Common myeloid progenitor, CD34-positive (primary cell): ENCODE results near the gene GCDH.
A peak's percentile ranks its signal among the peaks of the same experiment; 100 is the strongest.

Source experiments
- CTCF ChIA-PET: fragments of 350-600 bp; sonication (Branson Sonifier 250); formaldehyde crosslinking; loops from one replicate; lab custom pipeline; 2021; ENCODE audit warnings: antibody characterized with exemption; lab: Charles Lee
- POLR2A ChIA-PET: fragments of 350-600 bp; sonication (Branson Sonifier 250); formaldehyde crosslinking; loops from one replicate; lab custom pipeline; 2021; ENCODE audit warnings: antibody characterized with exemption; lab: Charles Lee
- DNase-seq, 3 donors: peaks; one replicate each; pipeline versions ENCODE4 v3.0.0 to v3.0.0-alpha.2; 2013
- H3K27ac ChIP-seq, 2 experiments: 1 replicate in 1 of 2; 2 replicates in 1 of 2; pipeline ENCODE4 v1.7.0; 2013; ENCODE audit warnings: inconsistent platforms in 2 of 2, low read length in 2 of 2, mild to moderate bottlenecking in 2 of 2, low read depth in 1 of 2, moderate library complexity in 1 of 2; ENCODE audit not compliant: severe bottlenecking in 2 of 2, insufficient read depth in 1 of 2, poor library complexity in 1 of 2
- H3K27me3 ChIP-seq, 5 experiments: replicated peaks in 2 of 5; 1 replicate in 3 of 5; 2 replicates in 2 of 5; pipeline versions ENCODE4 v1.6.1 to v1.7.0; 2013; ENCODE audit warnings: low read length in 4 of 5, mild to moderate bottlenecking in 2 of 5, moderate library complexity in 2 of 5, inconsistent platforms in 1 of 5; ENCODE audit not compliant: insufficient read depth in 5 of 5, control insufficient read depth in 4 of 5
- H3K36me3 ChIP-seq, 4 experiments: 1 replicate in 2 of 4; 2 replicates in 2 of 4; pipeline versions ENCODE4 v1.6.1 to v1.7.0; 2013; ENCODE audit warnings: low read length in 3 of 4, control low read depth in 1 of 4, mild to moderate bottlenecking in 1 of 4; ENCODE audit not compliant: control insufficient read depth in 4 of 4, insufficient read depth in 4 of 4
- H3K4me1 ChIP-seq, 4 experiments: 1 replicate in 3 of 4; 2 replicates in 1 of 4; pipeline versions ENCODE4 v1.6.1 to v1.7.1; 2013; ENCODE audit warnings: low read length in 3 of 4, mild to moderate bottlenecking in 3 of 4, control low read depth in 1 of 4, inconsistent platforms in 1 of 4, moderate library complexity in 1 of 4; ENCODE audit not compliant: control insufficient read depth in 4 of 4, insufficient read depth in 4 of 4; ENCODE audit errors: control extremely low read depth in 1 of 4
- H3K4me3 ChIP-seq, 7 experiments: 1 replicate in 4 of 7; 2 replicates in 3 of 7; pipeline versions ENCODE4 v1.5.1 to v1.7.0; 2013; ENCODE audit warnings: mild to moderate bottlenecking in 7 of 7, low read length in 6 of 7, moderate library complexity in 6 of 7, inconsistent platforms in 2 of 7, low read depth in 2 of 7, control low read depth in 1 of 7; ENCODE audit not compliant: insufficient read depth in 4 of 7, control insufficient read depth in 1 of 7; ENCODE audit errors: extremely low read depth in 1 of 7
- H3K9me3 ChIP-seq, 5 experiments: 1 replicate in 4 of 5; 2 replicates in 1 of 5; pipeline versions ENCODE4 v1.6.1 to v1.7.1; 2013; ENCODE audit warnings: low read length in 4 of 5, mild to moderate bottlenecking in 2 of 5, inconsistent platforms in 1 of 5, low read depth in 1 of 5, moderate library complexity in 1 of 5; ENCODE audit not compliant: control insufficient read depth in 4 of 5, insufficient read depth in 2 of 5; ENCODE audit errors: control extremely low read depth in 1 of 5
- WGBS: methylation state at CpG from one replicate; pipeline ENCODE4 v1.1.5; 2013; ENCODE audit not compliant: insufficient coverage; 5-methylcytosine and 5-hydroxymethylcytosine counted together

GCDH gene

DNA sequence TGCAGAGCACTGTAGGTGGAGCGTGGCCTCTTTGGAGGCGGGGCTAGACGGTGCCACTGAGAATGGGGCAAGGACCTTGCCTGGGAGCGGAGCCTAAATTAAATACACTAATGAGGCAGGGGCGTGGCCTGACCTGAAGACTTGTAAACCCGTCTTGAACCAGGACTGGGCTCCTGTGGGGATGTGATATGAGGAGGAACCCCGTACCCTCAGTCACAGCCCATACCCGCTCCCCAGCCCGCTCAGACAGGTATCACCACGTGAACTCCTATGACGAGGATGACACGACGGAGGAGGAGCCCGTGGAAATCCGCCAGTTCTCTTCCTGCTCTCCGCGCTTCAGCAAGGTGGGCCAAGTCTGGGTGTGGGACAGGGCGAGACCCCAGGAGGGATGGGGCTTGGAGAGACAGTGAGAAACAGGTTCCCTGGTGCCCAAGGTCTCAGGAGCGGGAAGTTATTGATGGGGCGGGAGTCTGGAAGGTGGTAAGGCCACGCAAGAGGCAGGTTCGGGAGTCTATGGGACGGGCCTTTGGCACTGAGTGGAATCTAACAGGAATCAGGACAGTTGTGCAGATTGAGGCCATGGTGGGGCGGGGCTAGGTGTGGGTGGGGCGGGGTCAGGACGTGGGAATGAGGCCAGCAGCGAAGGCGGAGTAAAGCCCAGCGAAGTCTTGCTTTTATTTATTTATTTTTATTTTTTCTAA is 24.4 kb upstream of the GCDH start:
- Histone ChIP-seq H3K4me3 (peak overlapping the region in 4 of 7 experiments; percentile 73 to 94 (median 80)), H3K4me1 (peaks cover 0 to 12% (median 8%) of the 10 kb centered on the region in 4 experiments), H3K27me3 (peaks cover 0 to 4% (median 0%) of the 10 kb centered on the region in 5 experiments), H3K27ac (peak overlapping the region in 1 of 2 experiments; percentile 79), H3K9me3 (no peaks in the 10 kb centered on the region), H3K36me3 (no peaks in the 10 kb centered on the region)
- POLR2A ChIA-PET = interaction anchor here (0.7 kb wide), 1 partner anchor 224 kb away, joined by 3 read pairs; no protein-coding TSS in a partner anchor
- CTCF ChIA-PET = interaction anchor here (0.6 to 3.4 kb wide), 6 partner anchors 12 to 106 kb away, joined by 3 to 17 read pairs (median 4); no protein-coding TSS in a partner anchor
- 95% methylated on average over 17 of the region's 29 CpGs for WGBS
- no peak for DNase-seq

DNA sequence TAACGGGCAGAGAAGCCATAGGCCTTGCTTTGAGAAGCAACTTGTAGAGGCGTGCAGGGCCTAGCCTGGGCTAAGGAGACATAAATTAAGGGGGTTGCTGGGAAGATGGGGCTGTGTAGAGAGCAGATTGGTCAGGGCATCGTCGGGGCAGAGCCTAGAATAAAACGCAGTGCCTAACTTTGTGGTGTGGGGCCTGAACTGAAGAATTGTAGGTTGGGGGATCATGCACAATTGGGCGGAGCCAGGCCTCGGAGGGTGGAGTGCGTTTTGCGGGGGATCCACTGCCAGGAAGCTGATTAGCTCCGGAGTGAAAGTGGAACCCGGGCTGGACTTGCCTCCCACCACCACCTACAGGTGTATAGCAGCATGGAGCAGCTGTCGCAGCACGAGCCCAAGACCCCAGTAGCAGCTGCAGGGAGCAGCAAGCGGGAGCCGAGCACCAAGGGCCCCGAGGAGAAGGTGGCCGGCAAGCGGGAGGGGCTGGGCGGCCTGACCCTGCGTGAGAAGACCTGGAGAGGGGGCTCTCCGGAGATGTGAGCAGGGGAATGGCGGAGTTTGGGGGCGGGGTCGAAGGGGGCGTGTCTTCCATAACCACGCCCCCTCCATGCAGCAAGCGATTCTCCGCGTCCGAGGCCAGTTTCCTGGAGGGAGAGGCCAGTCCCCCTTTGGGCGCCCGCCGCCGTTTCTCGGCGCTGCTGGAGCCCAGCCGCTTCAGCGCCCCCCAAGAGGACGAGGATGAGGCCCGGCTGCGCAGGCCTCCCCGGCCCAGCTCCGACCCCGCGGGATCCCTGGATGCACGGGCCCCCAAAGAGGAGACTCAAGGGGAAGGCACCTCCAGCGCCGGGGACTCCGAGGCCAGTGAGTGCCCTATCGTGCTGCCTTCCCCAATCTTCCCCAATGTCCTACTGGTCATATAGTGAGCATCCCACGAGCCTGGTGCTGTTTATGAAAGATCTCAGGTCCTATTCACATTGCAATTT is 23.6 kb upstream of the GCDH start:
- peak overlapping the region in 1 of 2 experiments; percentile 79 for H3K27ac ChIP-seq
- 2% methylated on average over 34 of the region's 51 CpGs for WGBS
- peaks cover 0 to 12% (median 8%) of the 10 kb centered on the region in 4 experiments for H3K4me1 ChIP-seq
- POLR2A ChIA-PET = interaction anchor here (0.6 to 0.7 kb wide), 2 partner anchors 14 to 225 kb away, joined by 3 read pairs; no protein-coding TSS in a partner anchor
- H3K9me3 ChIP-seq = no peaks in the 10 kb centered on the region
- no peaks in the 10 kb centered on the region for H3K36me3 ChIP-seq
- H3K4me3 ChIP-seq = peak overlapping the region; percentile 55 to 94 (median 73)
- peaks cover 0 to 4% (median 0%) of the 10 kb centered on the region in 5 experiments for H3K27me3 ChIP-seq
- peak; percentile 85 to 88 (median 87) for DNase-seq
- CTCF ChIA-PET = interaction anchor here (0.6 to 1.1 kb wide), 5 partner anchors 13 to 107 kb away, joined by 3 to 5 read pairs (median 3); no protein-coding TSS in a partner anchor

DNA sequence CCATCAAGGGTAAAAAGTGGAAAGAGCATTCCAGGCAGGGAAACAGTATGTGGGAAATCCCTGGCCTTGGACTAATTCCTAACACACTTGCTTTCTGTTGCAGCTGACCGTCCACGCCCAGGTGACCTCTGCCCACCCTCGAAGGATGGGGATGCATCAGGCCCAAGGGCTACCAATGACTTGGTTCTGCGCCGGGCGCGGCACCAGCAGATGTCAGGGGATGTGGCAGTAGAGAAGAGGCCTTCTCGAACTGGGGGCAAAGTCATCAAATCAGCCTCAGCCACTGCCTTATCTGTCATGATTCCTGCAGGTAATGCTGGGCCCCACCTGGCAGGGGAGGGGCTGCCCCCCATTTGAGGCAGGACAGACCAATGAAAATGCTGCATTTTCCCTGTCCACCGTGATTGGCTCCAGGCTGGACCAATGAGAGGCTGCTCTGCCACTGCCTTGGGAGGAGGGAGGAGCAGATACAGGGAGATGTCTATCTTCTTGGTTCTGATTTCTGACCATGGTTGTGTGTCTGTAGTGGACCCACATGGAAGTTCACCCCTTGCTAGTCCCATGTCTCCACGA is 22.3 kb upstream of the GCDH start:
- Histone ChIP-seq H3K4me1 (peaks cover 0 to 12% (median 8%) of the 10 kb centered on the region in 4 experiments), H3K4me3 (no peak overlapping the region), H3K27ac (no peak overlapping the region), H3K36me3 (peaks cover 0 to 6% (median 0%) of the 10 kb centered on the region in 4 experiments), H3K27me3 (peaks cover 0 to 2% (median 0%) of the 10 kb centered on the region in 5 experiments), H3K9me3 (no peaks in the 10 kb centered on the region)
- WGBS = 97% methylated on average over 9 of the region's 10 CpGs
- ChIA-PET POLR2A (interaction anchor here (0.6 kb wide), 1 partner anchor 15 kb away, joined by 3 read pairs; no protein-coding TSS in a partner anchor), CTCF (interaction anchor here (0.6 to 1.0 kb wide), 2 partner anchors 11 to 40 kb away, joined by 4 to 5 read pairs; no protein-coding TSS in a partner anchor)
- no peak for DNase-seq

DNA sequence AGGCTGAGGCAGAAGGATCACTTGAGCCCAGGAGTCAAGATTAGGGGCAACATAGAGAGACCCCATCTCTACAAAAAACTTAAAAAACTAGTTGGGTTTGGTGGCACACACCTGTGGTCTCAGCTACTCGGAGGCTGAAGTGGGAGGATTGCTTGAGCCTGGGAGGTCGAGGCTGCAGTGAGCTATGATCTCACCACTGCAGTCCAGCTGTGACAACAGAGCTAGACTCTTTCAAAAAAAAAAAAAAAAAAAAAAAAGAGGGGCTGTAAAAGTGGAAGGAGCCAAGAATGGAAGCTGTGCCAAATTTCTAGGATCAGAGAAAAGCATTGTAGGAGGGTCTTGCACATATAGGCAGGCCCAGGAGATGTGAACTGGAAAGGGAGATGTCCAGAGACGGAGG is 19.3 kb upstream of the GCDH start:
- Histone ChIP-seq H3K9me3 (no peaks in the 10 kb centered on the region), H3K27ac (no peak overlapping the region), H3K36me3 (peaks cover 0 to 27% (median 7%) of the 10 kb centered on the region in 4 experiments), H3K4me1 (peaks cover 0 to 10% (median 8%) of the 10 kb centered on the region in 4 experiments), H3K4me3 (no peak overlapping the region), H3K27me3 (no peaks in the 10 kb centered on the region)
- DNase-seq = no peak
- CTCF ChIA-PET = interaction anchor here (1.5 kb wide), 1 partner anchor 13 kb away, joined by 5 read pairs; no protein-coding TSS in a partner anchor
- POLR2A ChIA-PET = interaction anchor here (0.6 kb wide), 1 partner anchor 103 kb away, joined by 3 read pairs; no protein-coding TSS in a partner anchor
- 100% methylated on average over 1 of the region's 3 CpGs for WGBS

DNA sequence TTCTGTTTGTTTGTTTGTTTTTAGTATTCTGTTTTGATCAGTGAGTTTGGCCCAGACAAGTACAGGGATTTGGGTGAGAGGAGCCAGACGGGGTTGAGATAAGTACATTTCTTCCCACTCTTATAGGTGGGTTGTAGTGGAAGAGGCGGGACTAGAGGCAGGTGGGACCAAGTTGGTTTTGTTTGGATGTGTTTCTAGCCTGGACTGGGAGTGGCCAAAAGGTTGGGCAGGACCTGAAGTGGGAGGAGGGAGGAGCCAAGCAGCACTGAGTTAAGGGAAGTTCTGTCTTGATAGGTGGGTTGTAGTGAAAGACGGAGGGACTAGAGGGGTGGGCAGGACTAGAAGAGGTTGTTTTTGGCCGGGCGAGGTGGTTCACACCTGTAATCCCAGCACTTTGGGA is 18.7 kb upstream of the GCDH start:
- peak in 1 of 3 donors; percentile 35 for DNase-seq
- H3K27me3 ChIP-seq = no peaks in the 10 kb centered on the region
- 100% methylated on average over 1 of the region's 5 CpGs for WGBS
- peaks cover 0 to 6% (median 5%) of the 10 kb centered on the region in 4 experiments for H3K4me1 ChIP-seq
- POLR2A ChIA-PET = interaction anchor here (0.6 to 0.7 kb wide), 2 partner anchors 70 to 102 kb away, joined by 3 read pairs; no protein-coding TSS in a partner anchor
- no peak overlapping the region for H3K4me3 ChIP-seq
- CTCF ChIA-PET = interaction anchor here (0.8 to 1.5 kb wide), 3 partner anchors 13 to 115 kb away, joined by 3 to 5 read pairs (median 3); no protein-coding TSS in a partner anchor
- H3K9me3 ChIP-seq = no peaks in the 10 kb centered on the region
- H3K36me3 ChIP-seq = peaks cover 0 to 29% (median 7%) of the 10 kb centered on the region in 4 experiments
- no peak overlapping the region for H3K27ac ChIP-seq
